GM18868 (cell line): ENCODE data around the gene DEK.
A peak's percentile ranks its signal among the peaks of the same experiment; 100 is the strongest.
"Not testable (repeated sequence)": the region's sequence is repeated elsewhere in the genome, so short reads cannot be mapped to it uniquely, and the experiment has no call there.

ENCODE experiments used
- ATAC-seq: cut with Tn5 transposase; IDR thresholded peaks from one replicate; pipeline ENCODE4 v1.9.1; 2021; ENCODE audit warnings: mild to moderate bottlenecking, moderate library complexity; ENCODE audit not compliant: unreplicated experiment

Gene DEK

DNA sequence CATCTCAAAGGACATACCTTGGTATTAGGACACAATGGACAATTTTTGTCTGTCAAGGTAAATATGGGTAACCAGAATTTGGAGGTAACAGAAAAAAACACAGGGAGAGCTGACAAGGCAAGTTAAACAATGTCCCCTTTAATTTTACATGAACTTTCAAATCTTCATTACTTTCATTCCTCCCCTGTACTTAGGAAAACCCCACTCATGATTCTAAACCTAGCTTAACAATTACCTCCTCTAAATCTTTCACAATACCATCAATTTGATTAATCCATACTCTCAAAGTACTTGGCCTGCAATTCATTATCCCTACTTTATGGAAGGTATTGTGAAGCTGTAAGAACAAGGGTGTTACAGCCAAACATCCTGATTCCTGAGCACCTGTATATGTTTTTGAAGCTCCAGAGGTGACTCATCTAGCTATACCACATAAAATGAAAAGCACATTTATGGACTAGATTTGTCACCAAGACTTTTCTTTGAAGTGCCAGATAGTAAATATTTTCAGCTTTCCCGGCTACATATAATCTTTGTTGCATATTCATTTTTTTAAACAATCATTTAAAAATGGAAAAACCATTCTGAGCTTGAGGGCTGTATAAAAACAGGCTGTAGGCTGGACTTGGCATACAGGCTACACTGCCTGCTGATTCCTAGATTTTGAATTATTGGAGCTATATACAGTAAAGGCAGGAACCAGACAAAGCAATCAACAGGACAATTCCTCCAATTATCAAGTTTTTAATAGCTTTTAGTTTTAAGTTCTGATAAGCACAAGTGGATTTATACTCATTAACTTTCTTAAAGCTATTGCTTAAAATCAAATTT lies 22.9 kb downstream of the DEK start:
- ATAC-seq: peak; percentile 49

DNA sequence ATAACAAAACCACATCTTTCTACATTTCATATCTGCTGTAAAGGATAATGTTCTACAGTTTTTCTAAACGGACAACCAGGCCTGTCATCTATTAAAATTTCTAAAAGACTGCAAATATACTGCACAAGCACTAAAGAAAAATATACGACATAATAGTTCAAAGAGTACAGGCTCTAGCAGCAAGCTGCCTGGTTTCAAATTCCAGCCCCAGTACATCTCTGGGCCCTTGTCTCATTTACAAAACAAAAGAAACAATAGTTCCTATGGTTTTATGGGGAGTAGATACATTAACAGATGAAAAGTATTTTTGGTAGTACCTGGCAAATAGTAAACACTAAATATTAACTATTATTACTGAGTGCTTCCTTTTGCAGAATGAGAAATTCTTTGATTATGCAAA lies 24.1 kb downstream of the DEK start:
- no peak for ATAC-seq

DNA sequence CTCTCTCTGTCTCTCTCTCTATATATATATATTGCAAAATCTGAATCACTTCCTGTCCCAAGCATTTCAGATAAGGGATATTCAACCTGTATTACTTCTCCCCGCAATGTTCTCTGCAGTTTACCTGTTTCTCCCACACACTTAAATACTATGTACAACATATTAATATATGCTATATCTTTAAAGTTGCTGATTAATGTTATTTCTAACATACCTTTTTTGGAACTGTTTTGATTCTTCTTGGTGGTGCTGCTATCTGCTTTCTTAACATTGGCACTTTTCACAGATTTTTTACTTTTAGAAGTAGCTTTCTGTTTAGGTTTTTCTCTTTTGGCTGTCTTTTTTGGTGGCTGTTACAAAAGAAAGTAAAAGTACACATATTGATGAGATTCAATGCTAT lies 27.2 kb downstream of the DEK start:
- no peak for ATAC-seq

DNA sequence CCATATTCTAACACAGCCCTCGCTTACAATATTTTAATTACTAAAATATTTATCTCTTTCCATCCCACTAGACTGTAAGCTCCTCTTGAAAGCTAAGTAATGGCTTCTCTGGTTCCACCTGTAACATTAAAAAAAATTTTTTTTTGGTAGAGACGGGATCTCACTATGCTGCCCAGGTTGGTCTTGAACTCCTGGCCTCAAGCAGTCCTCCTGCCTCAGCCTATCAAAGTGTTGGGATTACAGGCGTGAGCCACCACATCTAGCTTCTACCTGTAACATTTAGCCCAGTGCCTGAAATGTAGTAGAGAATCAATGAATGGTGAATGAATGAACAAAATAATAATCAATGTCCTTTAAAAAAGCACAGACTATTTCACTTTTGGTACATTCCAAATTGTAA lies 28.8 kb downstream of the DEK start:
- ATAC-seq: no peak

DNA sequence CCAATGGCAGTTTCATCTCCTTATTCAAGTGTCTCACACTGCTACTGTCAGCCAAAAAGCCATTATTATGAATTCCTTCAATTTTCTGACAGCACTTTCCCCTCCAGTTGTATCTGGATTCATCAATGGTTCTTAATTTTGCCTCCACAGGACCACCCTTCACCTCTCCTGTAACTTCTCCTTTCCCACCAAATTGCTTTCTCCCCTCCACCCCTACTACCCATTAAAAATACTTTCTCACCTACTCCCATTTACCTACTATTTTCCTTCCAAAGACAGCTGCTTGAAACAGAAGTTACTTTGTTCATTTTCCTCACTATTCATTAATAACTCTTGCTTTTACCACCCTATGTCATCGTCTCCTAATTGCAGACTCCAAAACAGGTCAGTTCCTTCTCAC lies 29.8 kb downstream of the DEK start:
- no peak for ATAC-seq

DNA sequence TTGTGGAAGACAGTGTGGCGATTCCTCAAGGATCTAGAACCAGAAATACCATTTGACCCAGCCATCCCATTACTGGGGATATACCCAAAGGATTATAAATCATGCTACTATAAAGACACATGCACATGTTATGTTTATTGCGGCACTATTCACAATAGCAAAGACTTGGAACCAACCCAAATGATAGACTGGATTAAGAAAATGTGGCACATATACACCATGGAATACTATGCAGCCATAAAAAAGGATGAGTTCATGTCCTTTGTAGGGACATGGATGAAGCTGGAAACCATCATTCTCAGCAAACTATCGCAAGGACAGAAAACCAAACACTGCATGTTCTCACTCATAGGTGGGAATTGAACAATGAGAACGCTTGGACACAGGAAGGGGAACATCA lies 30.6 kb downstream of the DEK start:
- not testable (repeated sequence) for ATAC-seq

DNA sequence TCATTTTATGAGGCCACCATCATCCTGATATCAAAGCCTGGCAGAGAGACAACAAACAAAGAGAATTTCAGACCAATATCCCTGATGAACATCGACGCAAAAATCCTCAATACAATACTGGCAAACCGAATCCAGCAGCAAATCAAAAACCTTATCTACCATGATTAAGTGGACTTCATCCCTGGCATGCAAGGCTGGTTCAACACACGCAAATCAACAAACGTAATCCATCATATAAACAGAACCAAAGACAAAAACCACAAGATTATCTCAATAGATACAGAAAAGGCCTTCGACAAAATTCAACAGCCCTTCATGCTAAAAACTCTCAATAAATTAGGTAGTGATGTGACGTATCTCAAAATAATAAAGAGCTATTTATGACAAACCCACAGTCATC lies 32.5 kb downstream of the DEK start:
- not testable (repeated sequence) for ATAC-seq

DNA sequence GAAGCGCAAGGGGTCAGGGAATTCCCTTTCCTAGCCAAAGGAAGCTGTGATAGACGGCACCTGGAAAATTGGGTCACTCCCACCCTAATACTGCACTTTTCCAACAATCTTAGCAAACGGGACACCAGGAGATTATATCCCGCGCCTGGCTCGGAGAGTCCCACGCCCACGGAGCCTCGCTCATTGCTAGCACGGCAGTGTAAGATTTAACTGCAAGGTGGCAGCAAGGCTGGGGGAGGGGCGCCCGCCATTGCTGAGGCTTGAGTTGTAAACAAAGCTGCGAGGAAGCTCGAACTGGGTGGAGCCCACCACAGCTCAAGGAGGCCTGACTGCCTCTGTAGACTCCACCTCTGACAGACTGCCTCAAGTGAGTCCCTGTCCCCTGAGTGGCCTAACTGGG lies 35.7 kb downstream of the DEK start:
- ATAC-seq: not testable (repeated sequence)

DNA sequence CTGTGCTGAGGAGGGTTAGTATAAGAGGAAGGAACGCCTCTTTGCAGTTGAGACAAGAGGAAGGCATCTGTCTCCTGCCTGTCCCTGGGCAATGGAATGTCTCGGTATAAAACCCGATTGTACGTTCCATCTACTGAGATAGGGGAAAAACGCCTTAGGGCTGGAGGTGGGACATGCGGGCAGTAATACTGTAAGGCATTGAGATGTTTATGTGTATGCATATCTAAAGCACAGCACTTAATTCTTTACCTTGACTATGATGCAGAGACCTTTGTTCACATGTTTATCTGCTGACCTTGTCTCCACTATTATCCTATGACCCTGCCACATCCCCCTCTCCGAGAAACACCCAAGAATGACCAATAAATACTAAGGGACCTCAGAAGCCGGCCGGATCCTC lies 37.2 kb downstream of the DEK start:
- ATAC-seq: not testable (repeated sequence)

DNA sequence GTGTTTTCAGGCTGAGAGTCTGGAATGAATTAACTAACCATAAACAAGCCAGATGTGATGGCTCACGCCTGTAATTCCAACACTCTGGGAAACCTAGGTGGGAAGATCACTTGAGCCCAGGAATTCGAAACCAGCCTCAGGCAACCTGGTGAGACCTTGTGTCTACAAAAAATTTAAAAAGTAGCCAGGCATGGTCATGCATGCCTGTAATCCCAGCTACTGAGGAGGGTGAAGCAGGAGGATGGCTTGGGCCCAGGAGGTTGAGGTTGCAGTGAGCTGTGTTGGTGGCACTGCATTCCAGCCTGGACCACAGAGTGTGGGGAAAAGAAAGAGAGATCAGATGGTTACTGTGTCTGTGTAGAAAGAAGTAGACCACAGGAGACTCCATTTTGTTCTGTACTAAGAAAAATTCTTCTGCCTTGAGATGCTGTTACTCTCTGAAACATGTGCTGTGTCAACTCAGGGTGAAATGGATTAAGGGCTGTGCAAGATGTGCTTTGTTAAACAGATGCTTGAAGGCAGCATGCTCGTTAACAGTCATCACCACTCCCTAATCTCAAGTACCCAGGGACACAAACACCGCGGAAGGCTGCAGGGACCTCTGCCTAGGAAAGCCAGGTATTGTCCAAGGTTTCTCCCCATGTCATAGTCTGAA lies 37.8 kb downstream of the DEK start:
- ATAC-seq: not testable (repeated sequence)

DNA sequence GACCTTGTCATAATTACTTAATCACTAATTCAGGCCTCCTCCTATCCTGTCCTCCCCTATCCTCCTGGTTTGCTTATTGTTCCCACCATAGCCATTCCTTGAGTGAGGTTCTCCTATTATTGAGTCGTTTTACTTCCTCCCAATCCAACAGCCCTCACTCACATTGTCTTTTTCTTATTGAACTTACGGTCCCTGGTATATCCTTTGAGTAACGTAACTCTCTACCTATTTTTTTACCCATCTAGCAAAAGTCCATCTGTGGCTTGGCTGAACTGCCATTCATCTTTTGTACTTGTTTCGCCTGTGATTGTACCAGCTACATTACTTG lies 43.1 kb downstream of the DEK start:
- ATAC-seq: no peak

DNA sequence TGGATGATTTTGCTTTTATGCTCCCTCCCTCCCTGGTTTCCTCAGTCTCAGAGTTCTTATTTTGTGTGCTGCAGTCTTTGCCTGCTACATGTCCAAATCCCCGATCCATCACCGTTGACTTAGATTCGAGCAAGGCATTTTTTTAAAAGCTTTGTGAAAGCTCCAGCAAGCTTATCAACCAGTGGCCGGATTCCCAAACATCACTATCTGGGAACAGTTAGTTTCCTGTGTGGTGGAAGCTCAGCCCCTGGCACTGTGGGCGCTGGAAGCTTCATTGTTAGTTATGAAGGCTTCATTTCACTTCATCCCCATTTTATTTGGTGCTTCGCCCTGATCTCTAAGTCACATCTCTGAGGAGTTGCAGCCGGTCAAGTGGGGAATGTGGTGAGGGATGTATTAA lies 44.7 kb downstream of the DEK start:
- ATAC-seq: no peak

DNA sequence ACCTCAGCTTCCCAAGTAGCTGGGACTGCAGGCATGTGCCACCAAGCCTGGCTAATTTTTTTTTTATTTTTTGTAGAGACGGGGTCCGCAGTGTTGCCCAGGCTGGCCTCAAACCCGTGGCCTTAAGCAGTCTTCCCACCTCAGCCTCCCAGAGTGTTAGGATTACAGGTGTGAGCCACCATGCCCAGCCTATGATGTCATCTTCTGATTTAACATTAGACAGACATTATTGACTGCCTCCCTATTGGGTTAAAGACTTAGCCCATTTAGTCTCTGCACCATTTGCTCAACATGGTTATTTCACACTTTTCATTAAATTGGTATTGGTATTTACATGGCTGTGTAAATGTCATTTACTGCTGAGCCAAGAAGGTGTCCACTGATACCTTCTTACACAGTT lies 46.1 kb downstream of the DEK start:
- ATAC-seq: no peak

DNA sequence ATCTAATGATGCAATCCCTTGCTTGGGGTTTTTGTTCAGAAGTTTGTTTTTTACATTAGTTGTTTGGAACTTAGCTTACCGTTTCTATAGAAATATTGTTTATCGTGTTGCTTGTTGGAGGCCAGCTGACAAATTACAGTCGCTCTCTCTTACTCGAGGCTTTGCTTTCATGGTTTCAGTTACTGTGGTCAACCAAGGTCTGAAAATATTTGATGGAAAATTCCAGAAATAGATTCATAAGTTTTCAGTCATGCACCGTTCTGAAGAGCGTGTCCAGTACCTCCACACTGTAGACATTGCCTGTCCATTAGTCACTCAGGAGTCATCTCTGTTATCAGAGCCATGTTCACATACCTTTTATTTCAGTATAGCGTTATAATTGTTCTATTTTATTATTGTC lies 47.9 kb downstream of the DEK start:
- ATAC-seq: no peak

DNA sequence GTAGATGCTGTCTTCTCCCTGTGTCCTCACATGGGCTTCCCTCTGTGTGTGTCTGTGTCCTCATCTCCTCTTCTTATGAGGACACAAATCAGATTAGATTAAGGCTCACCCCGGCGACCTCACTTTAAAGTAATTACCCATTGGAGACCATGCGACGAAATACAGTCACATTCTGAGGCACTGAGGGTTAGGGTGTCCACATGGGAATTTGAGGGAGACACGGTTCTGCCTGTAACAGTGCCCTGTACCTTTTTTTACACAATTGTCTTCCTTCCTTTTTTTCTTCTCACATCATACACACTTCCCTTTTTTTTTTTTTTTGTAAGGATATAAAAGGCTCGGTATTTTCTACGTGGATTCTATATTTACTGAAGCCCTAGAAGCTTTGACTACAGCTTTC lies 48.9 kb downstream of the DEK start:
- no peak for ATAC-seq

DNA sequence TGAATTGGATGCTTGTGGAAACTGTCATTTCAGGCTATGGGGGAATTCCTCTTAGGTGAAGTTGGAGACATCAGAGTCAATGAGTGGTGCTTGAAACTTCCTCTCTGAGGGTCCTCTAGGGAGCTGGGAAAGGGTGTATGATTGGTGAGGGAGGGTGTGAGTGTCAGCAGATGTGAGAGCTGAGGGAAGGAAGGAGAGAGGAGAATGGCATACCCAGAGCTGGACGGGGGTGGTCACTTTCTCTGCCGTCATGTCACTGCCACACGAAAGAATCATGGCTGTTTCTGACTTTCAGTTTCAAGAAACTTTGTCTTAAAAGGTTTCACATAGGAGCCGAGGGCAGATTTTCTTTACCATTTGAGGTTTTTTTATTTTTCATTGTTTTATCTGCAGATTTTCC lies 50.3 kb downstream of the DEK start:
- peak; percentile 20 for ATAC-seq

DNA sequence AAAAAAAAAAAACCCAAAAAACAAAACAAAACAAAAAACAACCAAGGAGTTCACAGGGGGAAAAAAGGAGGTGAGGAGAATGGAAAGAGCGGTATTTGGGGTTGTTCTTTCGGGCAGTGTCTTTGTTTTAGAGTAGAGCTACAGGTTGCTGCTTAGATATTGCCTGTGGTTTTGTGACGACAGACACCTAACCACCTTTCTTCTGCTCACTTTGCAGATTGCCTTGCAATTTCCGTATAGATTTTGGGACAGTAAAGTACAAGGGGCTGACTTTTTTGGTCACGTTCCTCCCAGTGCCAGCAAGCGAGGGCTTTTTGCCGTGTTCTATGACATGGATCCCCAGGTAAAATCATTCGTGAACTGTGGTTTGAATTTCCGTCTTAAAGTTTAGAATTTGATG lies 50.9 kb downstream of the DEK start:
- no peak for ATAC-seq

DNA sequence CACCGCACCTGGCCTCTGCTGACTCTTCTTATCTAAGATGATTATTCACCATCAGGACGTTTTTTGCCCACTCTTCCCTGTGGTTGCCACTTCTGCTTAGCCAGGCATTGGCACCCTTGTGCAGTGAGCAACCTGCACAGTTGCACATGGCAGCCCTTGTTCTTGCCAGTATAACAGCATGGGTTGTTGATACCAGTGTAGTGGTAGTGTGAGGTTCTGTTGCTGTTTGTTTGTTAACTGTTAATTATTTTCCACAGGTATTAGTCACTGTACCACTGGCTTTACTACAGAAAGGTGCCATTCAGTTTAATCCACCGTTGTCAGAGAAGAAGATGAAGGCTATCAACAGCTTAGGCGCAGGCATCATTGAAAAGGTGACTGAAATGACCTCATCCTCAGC lies 52.1 kb downstream of the DEK start:
- ATAC-seq: no peak

DNA sequence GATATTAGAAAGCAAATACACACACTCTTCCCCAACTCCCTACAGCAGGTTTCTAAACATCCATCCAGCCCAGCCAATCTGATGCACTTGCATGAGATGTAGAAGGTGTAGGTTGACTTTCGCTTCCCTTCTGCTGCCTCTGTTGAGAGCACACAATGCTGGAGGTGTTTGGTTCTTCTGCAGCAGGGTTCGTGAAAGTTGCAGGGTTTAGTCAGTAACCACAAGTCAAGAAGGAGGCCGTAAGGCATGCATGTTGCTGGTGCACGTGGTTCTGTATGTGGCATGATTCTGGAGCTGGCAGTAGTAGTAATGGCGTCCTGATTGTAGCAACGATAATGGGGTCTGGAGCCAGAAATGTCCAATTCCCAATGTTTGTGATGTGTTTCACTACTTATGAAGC lies 53.0 kb downstream of the DEK start:
- peak; percentile 95 for ATAC-seq

DNA sequence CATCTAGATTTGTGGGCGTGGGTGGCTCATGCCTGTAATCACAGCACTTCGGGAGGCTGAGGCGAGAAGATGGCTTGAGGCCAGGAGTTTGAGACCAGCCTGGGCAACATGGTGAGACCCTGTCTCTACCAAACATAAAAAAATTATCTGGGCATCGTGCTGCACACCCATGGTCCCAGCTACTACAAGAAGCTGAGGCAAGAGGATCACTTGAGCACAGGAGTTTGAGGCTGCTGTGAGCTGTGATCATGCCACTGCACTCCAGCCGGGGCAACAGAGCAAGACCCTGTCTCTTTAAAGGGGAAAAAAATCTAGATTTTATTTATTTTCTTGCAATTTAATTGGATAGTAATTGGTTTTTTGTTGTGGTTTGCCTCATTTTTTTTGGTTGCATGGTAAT lies 53.6 kb downstream of the DEK start:
- ATAC-seq: no peak

DNA sequence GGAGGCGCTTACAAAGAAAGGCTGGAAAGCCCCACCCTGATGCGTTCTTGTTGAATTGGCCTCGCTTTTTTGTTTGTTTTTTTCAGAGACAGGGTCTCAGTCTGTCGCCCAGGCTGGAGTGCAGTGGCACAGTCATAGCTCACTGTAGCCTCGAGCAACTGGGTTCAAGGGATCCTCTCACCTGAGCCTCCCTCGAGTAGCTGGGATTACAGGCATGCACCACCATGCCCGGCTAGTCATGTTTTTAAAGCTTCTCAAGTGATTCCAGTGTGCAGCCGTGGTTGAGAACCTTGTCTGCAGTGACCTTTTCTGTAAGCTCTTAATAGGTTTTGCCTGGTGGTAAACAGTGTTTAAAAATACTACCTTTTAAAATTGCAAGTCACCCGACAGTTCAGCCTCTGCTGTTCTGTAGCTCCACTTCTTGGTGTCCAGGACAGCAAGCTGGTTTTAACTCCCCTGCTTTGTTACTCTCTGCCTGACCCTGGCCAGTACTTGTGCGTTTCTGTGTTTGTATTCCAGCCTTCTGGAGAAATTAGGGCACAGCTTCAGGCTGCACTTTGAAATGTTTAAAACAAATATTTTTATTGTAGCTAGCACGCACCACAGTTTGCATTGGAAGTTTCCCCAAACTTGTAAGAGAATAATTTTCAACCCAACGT lies 54.7 kb downstream of the DEK start:
- no peak for ATAC-seq

DNA sequence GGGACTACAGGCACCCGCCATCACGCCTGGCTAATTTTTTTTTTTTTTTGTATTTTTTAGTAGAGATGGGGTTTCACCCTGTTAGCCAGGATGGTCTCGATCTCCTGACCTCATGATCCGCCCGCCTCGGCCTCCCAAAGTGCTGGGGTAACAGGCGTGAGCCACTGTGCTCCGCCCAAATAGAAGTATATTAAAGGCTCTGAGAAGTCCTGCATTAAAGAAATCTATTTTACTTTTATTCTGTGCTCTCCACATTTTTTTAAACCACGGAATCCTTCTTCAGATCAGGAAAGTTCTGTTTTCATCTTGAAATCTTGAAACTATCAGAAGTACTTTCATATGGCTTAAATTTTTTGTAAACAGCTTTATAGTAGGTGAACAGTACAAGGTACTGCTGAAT lies 55.6 kb downstream of the DEK start:
- not testable (repeated sequence) for ATAC-seq
